Transverse colon (tissue), 4 donors: ENCODE results near the gene CD82.

Experiments
- EP300 ChIP-seq: sonication (generic); formaldehyde crosslinking; IDR thresholded peaks from one replicate; pipeline ENCODE4 v1.6.1; 2017; ENCODE audit warnings: antibody characterized with exemption, low read depth
- POLR2A ChIP-seq: fragments of 450-650 bp; IDR thresholded peaks from one replicate; pipeline ENCODE4 v1.6.1; 2016; ENCODE audit warnings: antibody characterized with exemption, mild to moderate bottlenecking, moderate library complexity
- POLR2AphosphoS5 ChIP-seq, 3 donors: sonication (generic); formaldehyde crosslinking; IDR thresholded peaks; one replicate each; pipeline ENCODE4 v1.6.1; 2016; ENCODE audit warnings: antibody characterized with exemption in 3 of 3
- TF ChIP-seq, protein P1 (sequence below), 5 experiments: fragments of 200-600 bp in 3 of 5; fragments of 450-650 bp in 2 of 5; sonication (generic) in 3 of 5; IDR thresholded peaks; 1 replicate in 2 of 5; 2 replicates in 3 of 5; pipeline ENCODE4 v1.5.1; 2016 to 2017; ENCODE audit warnings: antibody characterized with exemption in 5 of 5, inconsistent platforms in 3 of 5, mild to moderate bottlenecking in 2 of 5, moderate library complexity in 1 of 5

DNA sequence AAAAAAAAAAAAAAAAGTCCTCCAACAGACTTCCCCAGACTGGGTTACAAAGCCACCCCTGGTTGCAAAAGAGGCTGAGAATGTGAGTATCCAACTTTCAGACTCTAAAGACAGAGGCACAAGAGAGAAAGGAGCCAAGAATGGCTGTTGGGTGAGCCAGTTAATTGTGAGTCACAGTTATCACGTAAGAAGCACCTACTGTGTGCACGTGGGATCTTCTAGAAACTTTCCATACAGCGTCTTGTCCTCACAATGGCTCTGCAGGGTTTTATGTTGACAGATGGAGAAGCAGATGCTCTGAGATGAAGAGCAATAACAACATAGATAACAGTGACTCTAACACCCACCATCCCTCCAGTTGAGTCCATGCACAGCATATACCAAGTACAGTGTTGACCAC, 41.0 kb downstream of the CD82 start:
- TF ChIP-seq, protein P1, sequence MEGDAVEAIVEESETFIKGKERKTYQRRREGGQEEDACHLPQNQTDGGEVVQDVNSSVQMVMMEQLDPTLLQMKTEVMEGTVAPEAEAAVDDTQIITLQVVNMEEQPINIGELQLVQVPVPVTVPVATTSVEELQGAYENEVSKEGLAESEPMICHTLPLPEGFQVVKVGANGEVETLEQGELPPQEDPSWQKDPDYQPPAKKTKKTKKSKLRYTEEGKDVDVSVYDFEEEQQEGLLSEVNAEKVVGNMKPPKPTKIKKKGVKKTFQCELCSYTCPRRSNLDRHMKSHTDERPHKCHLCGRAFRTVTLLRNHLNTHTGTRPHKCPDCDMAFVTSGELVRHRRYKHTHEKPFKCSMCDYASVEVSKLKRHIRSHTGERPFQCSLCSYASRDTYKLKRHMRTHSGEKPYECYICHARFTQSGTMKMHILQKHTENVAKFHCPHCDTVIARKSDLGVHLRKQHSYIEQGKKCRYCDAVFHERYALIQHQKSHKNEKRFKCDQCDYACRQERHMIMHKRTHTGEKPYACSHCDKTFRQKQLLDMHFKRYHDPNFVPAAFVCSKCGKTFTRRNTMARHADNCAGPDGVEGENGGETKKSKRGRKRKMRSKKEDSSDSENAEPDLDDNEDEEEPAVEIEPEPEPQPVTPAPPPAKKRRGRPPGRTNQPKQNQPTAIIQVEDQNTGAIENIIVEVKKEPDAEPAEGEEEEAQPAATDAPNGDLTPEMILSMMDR (IDR thresholded peaks at IDR 0.05), result no peak
- TF ChIP-seq POLR2A, result no peak
- no peak for TF ChIP-seq EP300
- TF ChIP-seq POLR2AphosphoS5 (IDR thresholded peaks at IDR 0.05), result no peak
